ENCODE results near the gene LRRC75A.
A peak's percentile ranks its signal among the peaks of the same experiment; 100 is the strongest.
"Not testable (repeated sequence)": the region's sequence is repeated elsewhere in the genome, so short reads cannot be mapped to it uniquely, and the experiment has no call there.

Gene LRRC75A

GRCh38 chr17:16449121-16449570, 42.8 kb downstream of the LRRC75A start:
- no peak for DNase-seq (ENCODE audit: low spot score)

- DNase-seq (ENCODE audit: low spot score): no peak
Measured at GRCh38 chr17:16448490-16448889, 43.5 kb downstream of the LRRC75A start.

GRCh38 chr17:16447676-16448075, 44.3 kb downstream of the LRRC75A start:
- no peak for DNase-seq (ENCODE audit: low spot score)

GRCh38 chr17:16446338-16446983, 45.5 kb downstream of the LRRC75A start:
- no peak for DNase-seq (ENCODE audit: low spot score)

DNA sequence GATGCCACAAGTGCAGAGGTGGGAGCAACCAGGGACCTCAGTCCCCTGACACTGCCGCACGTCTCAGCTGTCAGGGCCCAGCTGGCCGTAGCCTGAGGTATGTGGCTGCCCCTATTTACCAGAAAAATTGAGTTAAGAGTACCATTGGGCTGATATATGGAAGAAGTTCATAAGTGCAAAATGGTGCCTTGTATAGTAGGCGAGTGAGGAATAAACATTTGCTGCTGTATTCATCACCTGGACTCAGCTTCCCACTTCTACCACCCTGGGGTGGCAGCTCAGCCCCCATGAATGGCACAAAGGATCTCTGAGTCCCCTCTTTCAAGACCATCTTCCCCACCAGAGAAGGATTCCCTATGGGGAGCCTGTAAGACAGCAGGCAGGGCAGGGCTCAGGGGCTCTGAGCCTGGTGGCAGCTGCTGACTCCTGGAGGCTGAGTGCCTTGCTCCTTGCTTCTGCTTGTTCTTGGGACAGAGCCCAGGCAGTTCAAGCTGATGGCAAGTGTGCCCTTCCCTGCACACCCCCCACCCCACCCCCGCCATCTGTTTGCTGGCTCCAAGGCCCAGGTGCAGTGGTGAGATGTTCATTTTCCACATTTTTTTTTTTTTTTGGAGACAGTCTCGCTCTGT, 47.6 kb downstream of the LRRC75A start:
- DNase-seq (ENCODE audit: low spot score): no peak

- DNase-seq (ENCODE audit: low spot score): no peak
Measured at GRCh38 chr17:16443511-16444257, 48.3 kb downstream of the LRRC75A start.

DNA sequence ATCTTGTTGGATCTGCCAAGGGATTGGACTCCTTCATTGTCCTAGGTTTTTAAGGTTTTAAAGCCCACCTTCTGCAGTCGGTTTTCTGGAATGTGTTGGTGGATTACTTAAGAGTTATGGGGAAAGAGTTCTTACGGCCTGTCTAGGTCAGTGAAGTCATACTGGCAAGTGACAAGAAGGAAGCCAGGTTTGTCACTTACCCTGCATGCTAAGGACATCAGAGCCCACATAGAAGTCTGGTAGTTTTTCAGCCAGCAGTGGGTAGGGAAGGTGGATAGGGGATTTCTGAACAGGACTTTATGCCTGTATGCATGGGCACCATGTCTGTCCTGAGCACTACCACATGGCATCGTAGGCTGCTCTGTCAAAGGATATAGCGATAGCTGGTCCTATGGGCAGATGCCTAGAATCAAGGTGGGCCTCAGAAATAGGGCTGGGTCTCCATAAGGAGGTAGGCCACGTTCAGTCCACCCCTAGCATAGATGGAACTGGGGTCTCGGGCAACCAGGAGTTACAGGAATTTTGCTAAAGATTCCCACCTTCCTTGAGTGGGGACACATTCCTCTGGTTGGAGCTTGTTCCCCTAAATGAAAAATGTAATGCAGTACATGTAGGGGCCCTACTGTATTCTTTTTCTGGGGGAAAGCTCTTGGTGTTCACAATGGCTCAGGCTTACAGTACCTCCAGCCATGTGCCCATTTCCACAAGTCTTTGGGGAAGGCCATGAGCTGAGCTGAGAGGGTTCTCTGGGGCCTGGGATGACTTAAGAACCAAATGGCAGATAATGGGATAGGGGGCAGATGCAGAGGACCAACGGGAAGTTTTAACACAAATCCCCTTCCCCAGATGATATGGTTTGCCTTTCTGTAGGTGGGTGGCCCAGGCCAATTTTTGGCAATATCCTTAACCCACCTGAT, 49.1 kb downstream of the LRRC75A start:
- no peak for DNase-seq (ENCODE audit: low spot score)

GRCh38 chr17:16442141-16442540, 49.9 kb downstream of the LRRC75A start:
- DNase-seq (ENCODE audit: low spot score): no peak

GRCh38 chr17:16440901-16441629, 50.9 kb downstream of the LRRC75A start:
- no peak for DNase-seq (ENCODE audit: low spot score)

- not testable (repeated sequence) for DNase-seq (ENCODE audit: low spot score)
Measured at GRCh38 chr17:16440354-16440753, 51.6 kb downstream of the LRRC75A start.

DNA sequence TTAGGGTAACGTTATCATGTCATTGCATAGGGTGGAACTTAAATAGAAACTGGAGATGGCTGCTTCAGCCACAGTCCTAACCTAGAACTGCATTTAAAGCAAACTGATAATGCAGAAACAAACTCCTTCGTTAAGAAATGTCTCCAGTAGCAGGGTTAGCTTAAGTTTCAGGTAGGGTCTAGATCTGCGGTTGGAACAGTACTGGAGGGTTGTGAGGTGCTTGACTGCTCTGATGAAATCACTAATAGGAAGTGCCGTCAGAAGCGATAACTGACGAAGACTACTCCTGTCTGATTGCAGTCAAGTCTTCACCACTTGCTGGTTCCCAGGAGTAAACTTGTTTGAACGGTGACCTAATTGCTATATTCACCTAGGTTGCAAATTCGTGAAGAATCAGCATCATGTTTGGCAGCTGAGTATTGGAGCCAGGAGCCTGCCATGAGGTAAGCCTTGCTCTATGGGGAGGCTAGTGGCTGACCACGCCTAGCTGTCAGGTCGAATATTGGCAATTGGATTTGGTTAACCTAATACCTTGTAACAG, 52.1 kb downstream of the LRRC75A start:
- DNase-seq (ENCODE audit: low spot score): peak; percentile 16

DNA sequence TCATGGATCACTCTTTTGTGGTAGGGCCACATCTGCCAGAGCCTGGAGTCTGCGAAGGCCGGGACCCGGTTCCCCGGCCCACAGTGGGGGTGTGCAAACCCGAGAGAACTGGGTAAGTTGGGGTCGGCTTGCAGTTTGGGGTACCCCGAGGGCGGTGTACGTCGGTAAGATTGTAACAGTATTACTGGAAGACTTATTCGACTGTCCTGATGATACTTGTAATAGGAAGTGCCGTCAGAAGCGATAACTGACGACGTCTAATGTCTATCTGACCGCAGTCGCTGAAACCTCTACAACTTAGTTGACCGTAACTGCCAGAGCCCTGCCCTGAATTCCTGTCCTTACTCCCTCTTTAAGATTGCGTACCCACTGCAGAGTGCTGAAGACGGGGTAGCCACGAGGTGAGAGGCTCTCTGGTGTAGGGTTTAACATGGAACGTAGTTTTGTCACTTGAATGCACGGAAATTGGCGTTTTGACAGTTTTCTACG, 52.6 kb downstream of the LRRC75A start:
- peak; percentile 16 for DNase-seq (ENCODE audit: low spot score)

DNA sequence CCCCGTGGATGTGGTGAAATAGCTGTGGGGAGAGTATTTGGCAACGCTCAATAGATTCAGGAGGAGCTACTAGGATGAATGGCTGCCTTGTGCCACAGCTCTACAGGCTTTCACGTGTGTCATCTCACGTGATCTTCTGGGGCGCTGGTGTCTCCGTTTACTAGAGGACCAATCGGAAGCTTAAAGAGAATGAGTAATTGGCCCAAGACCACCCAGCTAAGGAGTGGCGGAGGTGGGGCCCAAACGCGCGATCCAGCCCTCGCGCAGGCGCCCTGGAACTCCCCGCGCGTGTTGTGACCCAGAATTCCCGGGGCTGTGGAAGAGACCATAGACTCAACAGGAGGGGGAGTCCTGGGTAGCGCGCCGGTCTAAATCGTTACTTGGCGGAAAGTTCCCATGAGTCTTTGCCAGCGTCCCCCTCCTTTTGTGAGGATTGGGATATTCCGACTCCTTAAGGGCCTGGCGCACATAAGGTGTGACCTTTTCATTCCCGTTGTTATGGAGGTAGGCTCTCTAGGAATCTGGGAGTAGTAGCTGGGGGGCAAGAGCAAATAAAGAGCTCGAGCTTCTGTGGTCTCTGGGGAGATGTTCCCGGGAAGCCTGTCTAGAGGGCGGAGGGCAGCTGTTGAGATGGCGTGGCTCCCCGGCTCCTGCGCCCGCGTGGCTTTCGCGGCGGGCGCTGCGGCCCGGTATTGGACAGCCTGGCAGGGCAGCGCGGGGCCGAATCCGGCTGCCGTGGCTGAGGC, 53.3 kb downstream of the LRRC75A start:
- peak; percentile 97 for DNase-seq (ENCODE audit: low spot score)

GRCh38 chr17:16438173-16438556, 53.8 kb downstream of the LRRC75A start:
- no peak for DNase-seq (ENCODE audit: low spot score)

DNA sequence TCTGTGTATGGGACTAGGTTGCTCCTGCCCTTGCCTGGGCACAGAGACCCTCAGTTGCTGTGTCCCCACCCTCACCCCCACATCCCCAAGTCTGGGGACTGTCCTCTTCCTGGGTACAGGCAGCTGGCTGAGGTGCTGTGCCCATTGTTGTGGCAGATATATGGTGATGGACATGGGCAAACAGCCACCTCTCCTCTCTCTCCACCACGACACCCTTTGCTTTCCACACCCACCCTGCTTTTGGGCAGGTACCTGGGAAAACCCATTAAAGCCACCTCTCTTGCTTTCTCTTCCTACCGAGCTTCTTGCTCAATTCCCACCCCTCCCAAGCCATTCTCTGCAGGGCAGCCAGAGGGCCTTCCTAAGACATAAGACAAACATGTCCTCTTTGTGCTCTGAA, 54.9 kb downstream of the LRRC75A start:
- DNase-seq (ENCODE audit: low spot score): no peak

DNA sequence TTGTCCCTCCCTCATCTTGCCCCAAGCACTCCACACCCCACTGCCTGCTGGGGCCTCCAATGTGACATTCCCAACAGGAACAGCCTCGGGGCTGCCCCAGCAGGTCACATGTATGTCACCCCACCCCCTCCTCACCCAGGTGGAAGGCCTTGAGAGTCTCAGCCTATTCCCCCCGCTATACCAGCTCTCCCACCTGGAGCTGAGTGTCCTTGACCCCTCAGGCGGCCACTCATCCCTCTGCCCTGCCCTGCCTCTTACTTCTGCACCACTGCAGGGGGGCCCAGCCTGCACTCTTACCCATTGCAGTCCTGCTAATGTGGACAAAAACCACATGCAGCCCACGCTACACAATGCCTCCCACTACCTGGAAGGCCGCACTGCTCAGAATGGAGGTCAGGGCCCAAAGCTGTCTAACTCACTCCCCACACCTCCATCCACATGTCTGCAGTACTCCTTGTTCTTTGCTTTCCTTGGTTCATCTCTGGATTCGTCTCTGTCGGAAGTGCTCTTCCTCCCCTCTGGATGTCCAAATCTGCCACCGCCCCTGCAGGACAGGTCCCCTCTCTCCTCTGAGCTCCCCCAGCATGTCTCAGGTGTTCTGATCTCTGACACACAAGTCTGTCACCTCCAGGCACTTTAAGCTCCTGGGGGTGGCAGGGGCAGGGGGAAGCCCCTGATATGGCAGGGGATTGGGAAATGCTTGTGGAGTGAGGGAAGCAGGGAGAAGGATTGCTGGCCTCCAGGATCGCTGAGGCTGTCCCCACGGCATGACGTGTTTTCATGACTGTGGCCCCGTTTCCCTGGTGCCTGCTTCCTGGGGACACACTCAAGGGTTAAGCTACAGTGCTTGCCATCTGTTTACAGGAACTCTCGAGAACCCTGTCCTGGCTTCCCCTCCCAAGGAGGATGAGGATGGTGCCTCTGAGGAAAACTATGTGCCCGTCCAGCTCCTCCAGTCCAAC, 55.8 kb downstream of the LRRC75A start:
- DNase-seq (ENCODE audit: low spot score): no peak

DNA sequence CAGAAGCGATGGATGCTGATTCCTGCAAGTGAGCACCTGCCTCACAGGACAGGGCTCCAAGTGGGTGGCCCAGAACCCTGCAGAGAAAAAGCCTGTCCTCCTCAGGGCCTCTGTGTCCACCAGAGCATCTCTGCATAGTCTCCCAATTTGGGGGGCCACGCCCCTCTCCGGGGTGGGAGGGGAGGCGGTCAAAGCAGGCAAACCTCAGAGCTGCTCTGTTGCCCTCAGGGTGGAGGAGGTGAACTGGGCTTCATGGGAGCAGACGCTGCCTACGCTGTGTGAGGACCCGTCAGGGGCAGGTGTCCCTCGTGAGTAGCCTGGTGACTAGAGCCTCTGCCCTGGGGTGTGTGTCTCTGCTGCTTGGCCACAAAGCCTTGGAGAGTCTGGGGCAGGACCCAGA, 57.3 kb downstream of the LRRC75A start:
- no peak for DNase-seq (ENCODE audit: low spot score)

DNA sequence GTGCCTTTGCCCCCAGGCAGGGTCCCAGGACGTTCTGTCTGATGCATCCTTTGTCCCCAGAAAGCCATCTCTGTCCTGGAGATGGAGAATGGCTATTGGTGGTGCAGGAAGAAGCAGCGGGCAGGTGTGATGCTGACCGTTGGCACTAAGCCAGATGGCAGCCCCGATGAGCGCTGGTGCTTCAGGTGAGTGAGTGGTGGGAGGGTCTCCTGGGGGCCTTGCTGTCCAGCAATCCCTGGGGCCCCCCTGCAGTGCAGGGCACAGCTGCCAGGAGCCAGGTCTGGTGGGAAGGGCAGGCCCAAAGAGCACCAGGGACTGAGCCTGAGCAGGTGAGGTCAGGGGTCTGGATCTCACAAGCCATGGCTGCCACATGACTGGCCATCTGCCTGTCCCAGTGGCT, 58.5 kb downstream of the LRRC75A start:
- DNase-seq (ENCODE audit: low spot score): no peak

DNA sequence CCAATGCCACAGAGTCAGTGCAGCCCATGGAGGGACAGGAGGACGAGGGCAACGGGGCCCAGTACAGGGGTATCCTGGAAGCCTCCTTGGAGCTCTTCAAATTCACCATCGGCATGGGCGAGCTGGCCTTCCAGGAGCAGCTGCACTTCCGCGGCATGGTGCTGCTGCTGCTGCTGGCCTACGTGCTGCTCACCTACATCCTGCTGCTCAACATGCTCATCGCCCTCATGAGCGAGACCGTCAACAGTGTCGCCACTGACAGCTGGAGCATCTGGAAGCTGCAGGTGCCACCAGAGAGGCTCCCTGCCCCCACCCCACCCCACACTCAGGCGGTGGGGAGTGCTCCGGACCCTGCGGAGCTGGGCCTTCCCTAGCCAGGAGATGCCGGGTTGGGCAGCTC, 60.0 kb downstream of the LRRC75A start:
- DNase-seq (ENCODE audit: low spot score): no peak
